Gastrocnemius medialis (tissue), 4 donors: ENCODE results near the gene AQP12B.

Experiments
- POLR2A ChIP-seq, 2 donors: fragments of 450-650 bp; IDR thresholded peaks; one replicate each; pipeline ENCODE4 v1.6.1; 2017; ENCODE audit warnings: antibody characterized with exemption in 2 of 2, mild to moderate bottlenecking in 2 of 2, moderate library complexity in 2 of 2
- TF ChIP-seq, protein P1 (sequence below), 5 experiments: fragments of 450-650 bp in 3 of 5; fragments of 200-600 bp in 2 of 5; sonication (generic) in 2 of 5; IDR thresholded peaks in 4 of 5; conservative IDR thresholded peaks in 1 of 5; 1 replicate in 4 of 5; 2 replicates in 1 of 5; pipeline ENCODE4 v1.5.1; 2016 to 2019; ENCODE audit warnings: antibody characterized with exemption in 5 of 5, mild to moderate bottlenecking in 3 of 5, moderate library complexity in 3 of 5

DNA sequence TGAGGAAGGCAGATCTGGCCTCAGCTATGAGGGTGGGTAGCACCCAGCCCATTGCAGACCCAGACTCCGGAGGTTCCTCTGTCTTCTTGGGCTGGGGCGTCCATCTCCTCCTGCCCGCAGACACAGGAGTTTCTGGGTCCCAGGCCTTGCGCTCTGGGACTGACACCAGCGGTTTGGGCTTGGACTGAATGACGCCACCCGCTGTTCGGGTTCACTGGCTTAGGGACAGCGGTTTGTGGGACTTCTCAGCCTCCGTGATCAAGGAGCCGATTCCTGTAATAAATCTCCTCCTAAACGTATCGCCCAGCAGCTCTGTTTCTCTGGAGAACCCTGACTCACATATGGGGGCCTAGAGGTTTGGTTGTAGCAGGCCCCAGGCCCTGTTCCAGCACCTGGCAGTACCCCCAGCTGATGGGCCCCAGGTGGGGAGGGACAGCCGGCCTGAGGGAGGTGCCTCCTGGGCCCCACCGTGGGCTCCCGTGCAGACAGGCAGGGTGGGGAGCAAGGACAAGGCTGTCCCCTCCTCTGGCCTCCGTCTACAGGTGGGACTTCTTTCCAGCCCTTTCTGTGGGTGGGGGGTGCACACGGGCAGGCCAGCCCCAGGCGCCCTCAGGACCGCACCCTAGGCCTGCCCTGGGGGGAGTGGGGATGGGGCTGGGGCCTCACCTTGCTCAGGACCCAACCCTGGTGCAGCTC lies 4.5 kb upstream of the AQP12B start:
- TF ChIP-seq, protein P1, sequence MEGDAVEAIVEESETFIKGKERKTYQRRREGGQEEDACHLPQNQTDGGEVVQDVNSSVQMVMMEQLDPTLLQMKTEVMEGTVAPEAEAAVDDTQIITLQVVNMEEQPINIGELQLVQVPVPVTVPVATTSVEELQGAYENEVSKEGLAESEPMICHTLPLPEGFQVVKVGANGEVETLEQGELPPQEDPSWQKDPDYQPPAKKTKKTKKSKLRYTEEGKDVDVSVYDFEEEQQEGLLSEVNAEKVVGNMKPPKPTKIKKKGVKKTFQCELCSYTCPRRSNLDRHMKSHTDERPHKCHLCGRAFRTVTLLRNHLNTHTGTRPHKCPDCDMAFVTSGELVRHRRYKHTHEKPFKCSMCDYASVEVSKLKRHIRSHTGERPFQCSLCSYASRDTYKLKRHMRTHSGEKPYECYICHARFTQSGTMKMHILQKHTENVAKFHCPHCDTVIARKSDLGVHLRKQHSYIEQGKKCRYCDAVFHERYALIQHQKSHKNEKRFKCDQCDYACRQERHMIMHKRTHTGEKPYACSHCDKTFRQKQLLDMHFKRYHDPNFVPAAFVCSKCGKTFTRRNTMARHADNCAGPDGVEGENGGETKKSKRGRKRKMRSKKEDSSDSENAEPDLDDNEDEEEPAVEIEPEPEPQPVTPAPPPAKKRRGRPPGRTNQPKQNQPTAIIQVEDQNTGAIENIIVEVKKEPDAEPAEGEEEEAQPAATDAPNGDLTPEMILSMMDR (IDR thresholded peaks at IDR 0.05 in 4 of 5, conservative IDR thresholded peaks at IDR 0.05 in 1 of 5), result no peak
- TF ChIP-seq POLR2A (IDR thresholded peaks at IDR 0.05), result no peak
